Effector memory CD8-positive, alpha-beta T cell (primary cell): Measurements from ENCODE around the gene ZBTB25.

Experiments used
- ATAC-seq: fragments of 150-1000 bp; cut with Tn5 transposase; replicated peaks from 2 replicates; pipeline ENCODE4 v1.10.0; 2021; ENCODE audit warnings: mild to moderate bottlenecking, moderate library complexity
- DNase-seq, 3 experiments: peaks; one replicate each; pipeline ENCODE4 v3.0.0; 2021
- H3K27ac Mint-ChIP-seq, 2 donors: one replicate each; pipeline ENCODE4 v1.8.0; 2022; ENCODE audit warnings: mild to moderate bottlenecking in 2 of 2, mixed read lengths in 2 of 2, moderate library complexity in 2 of 2
- H3K27me3 Mint-ChIP-seq, 2 donors: one replicate each; pipeline ENCODE4 v1.8.0; 2022; ENCODE audit warnings: mixed read lengths in 2 of 2
- H3K36me3 Mint-ChIP-seq: one replicate; pipeline ENCODE4 v1.8.0; 2022; ENCODE audit warnings: mild to moderate bottlenecking, moderate library complexity, mixed read lengths; ENCODE audit not compliant: insufficient read depth
- H3K4me1 Mint-ChIP-seq, 2 donors: one replicate each; pipeline ENCODE4 v1.8.0; 2022; ENCODE audit warnings: low read depth in 2 of 2, mixed read lengths in 2 of 2
- H3K4me3 Mint-ChIP-seq, 2 donors: one replicate each; pipeline ENCODE4 v1.8.0; 2022; ENCODE audit warnings: mild to moderate bottlenecking in 2 of 2, mixed read lengths in 2 of 2, moderate library complexity in 2 of 2
- H3K9me3 Mint-ChIP-seq, 2 donors: one replicate each; pipeline ENCODE4 v1.8.0; 2022; ENCODE audit warnings: mixed read lengths in 2 of 2

ZBTB25 gene

DNA sequence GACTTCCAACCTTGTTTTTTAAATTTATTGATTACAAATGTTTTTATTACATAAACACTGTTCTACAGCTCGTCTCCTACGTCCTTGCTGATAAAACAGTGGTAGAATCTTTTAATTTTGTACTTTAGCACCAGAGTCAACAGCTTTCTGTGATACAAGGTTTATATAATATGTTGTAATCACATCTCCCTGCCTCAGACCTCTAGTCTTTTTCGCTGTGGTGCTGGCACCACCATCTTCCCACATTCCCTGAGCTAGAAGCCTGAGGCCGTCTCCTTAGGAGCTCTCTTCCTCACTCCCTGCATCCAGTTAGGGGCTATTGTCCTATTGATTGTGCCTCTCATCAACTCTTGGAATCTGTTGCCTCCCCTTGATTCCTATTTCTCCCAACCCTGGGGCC lies 98.3 kb downstream of the ZBTB25 start:
- H3K4me3 Mint-ChIP-seq = no peak overlapping the region
- ATAC-seq = no peak
- no peaks in the 10 kb centered on the region for H3K36me3 Mint-ChIP-seq
- H3K27me3 Mint-ChIP-seq = no peaks in the 10 kb centered on the region
- no peaks in the 10 kb centered on the region for H3K4me1 Mint-ChIP-seq
- no peak overlapping the region for H3K27ac Mint-ChIP-seq
- DNase-seq = no peak
- no peaks in the 10 kb centered on the region for H3K9me3 Mint-ChIP-seq

GRCh38 chr14:64401949-64402348 lies 101.7 kb downstream of the ZBTB25 start:
- no peak for DNase-seq
- Mint-ChIP-seq H3K27me3 (no peaks in the 10 kb centered on the region), H3K36me3 (no peaks in the 10 kb centered on the region), H3K4me3 (no peak overlapping the region), H3K4me1 (no peaks in the 10 kb centered on the region), H3K9me3 (no peaks in the 10 kb centered on the region), H3K27ac (no peak overlapping the region)
- no peak for ATAC-seq

GRCh38 chr14:64400829-64401459 lies 102.7 kb downstream of the ZBTB25 start:
- no peak for ATAC-seq
- H3K27ac Mint-ChIP-seq = no peak overlapping the region
- H3K9me3 Mint-ChIP-seq = no peaks in the 10 kb centered on the region
- no peaks in the 10 kb centered on the region for H3K27me3 Mint-ChIP-seq
- no peak for DNase-seq
- H3K4me1 Mint-ChIP-seq = no peaks in the 10 kb centered on the region
- H3K4me3 Mint-ChIP-seq = no peak overlapping the region
- H3K36me3 Mint-ChIP-seq = no peaks in the 10 kb centered on the region
